Mucosa of stomach (tissue), 1 donor: Measurements from ENCODE around the gene BID.

Experiments used
- H3K27me3 ChIP-seq: one replicate; pipeline ENCODE4 v1.7.0; 2013; ENCODE audit warnings: mild to moderate bottlenecking, low read length; ENCODE audit not compliant: control insufficient read depth, insufficient read depth
- H3K36me3 ChIP-seq: one replicate; pipeline ENCODE4 v1.7.0; 2013; ENCODE audit warnings: low read length; ENCODE audit not compliant: control insufficient read depth, insufficient read depth
- H3K4me1 ChIP-seq: one replicate; pipeline ENCODE4 v1.7.0; 2013; ENCODE audit warnings: mild to moderate bottlenecking, low read length; ENCODE audit not compliant: control insufficient read depth, insufficient read depth
- H3K4me3 ChIP-seq: one replicate; pipeline ENCODE4 v1.7.0; 2013; ENCODE audit warnings: low read length
- H3K9ac ChIP-seq: one replicate; pipeline ENCODE4 v1.7.0; 2013; ENCODE audit warnings: mild to moderate bottlenecking, low read length, moderate library complexity
- H3K9me3 ChIP-seq: one replicate; pipeline ENCODE4 v1.7.0; 2013; ENCODE audit warnings: mild to moderate bottlenecking, low read length, moderate library complexity; ENCODE audit not compliant: control insufficient read depth
- donor health status: Pancreatic carcinoma.

The BID gene

DNA sequence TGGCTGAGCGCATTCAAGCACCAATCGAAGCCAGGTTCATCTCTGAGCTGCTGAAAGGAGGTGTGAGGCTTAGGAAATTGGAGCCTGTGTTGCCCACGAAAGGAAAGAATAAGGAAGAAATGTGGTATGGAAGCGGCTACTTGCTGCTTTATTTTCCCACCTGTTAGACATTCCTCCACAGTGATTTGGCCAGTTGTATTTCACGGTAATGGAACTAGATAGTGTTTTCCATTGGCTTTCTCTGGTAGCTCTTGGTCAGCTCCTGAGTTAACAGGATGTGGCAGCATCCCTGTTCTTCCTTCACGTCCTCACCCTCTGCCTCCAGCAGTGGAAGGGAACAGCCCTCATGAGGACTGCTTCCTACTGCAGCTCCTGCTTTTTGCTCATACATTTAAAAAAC is 44.7 kb downstream of the BID start:
- H3K4me1 ChIP-seq = peaks cover 10% of the 10 kb centered on the region
- H3K9ac ChIP-seq = no peak overlapping the region
- no peaks in the 10 kb centered on the region for H3K27me3 ChIP-seq
- no peaks in the 10 kb centered on the region for H3K9me3 ChIP-seq
- H3K4me3 ChIP-seq = no peak overlapping the region
- H3K36me3 ChIP-seq = no peaks in the 10 kb centered on the region

DNA sequence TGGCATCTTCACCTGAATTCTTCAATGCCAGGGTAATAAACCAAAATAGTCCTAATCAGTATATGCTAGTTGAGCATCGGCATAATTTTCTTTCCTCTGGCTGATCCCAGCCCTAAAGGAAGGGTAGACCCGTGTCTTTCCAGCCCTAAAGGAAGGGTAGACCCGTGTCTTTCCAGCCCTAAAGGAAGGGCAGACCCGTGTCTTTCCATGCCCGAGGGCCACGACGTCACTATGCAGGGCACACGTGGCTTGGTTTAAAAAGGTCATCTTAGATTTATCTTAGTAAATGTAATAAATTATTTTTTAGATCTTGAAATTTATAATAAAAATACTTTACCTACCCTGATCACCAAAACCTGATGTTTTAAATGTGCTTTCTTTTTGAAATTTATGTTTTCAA is 45.5 kb downstream of the BID start:
- no peaks in the 10 kb centered on the region for H3K36me3 ChIP-seq
- no peaks in the 10 kb centered on the region for H3K27me3 ChIP-seq
- no peak overlapping the region for H3K9ac ChIP-seq
- H3K4me3 ChIP-seq = no peak overlapping the region
- no peaks in the 10 kb centered on the region for H3K9me3 ChIP-seq
- H3K4me1 ChIP-seq = peaks cover 10% of the 10 kb centered on the region

DNA sequence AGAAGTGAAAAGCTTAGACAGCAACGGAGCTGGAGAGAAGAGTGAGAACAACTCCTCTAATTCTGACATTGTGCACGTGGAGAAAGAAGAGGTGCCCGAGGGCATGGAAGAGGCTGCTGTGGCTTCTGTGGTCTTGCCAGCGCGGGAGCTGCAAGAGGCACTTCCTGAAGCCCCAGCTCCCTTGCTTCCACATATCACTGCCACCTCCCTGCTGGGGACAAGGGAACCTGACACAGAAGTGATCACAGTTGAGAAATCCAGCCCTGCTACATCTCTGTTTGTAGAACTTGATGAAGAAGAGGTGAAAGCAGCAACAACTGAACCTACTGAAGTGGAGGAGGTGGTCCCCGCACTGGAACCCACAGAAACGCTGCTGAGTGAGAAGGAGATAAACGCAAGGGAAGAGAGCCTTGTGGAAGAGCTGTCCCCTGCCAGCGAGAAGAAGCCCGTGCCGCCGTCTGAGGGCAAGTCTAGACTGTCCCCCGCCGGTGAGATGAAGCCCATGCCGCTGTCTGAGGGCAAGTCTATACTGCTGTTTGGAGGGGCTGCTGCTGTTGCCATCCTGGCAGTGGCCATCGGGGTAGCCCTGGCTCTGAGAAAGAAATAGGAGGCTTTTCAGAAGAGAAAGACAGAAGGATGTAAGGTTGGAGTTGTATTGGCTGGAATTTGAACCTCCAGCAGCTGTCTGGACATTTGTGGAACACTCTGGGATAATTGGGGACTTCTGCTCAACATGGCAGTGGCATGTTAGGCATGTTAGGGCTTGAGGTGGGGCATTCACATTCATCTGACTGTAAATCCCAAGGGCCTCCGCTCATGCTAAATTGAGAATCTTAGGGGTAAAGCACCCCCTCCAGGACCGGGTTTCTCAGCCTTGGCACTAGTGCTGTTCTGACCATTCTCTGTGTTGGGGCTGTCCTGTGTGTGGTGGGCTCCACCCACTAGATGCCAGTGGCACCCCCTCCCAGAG is 47.1 kb downstream of the BID start:
- H3K4me1 ChIP-seq = peaks cover 10% of the 10 kb centered on the region
- H3K36me3 ChIP-seq = no peaks in the 10 kb centered on the region
- no peak overlapping the region for H3K9ac ChIP-seq
- no peaks in the 10 kb centered on the region for H3K9me3 ChIP-seq
- H3K27me3 ChIP-seq = no peaks in the 10 kb centered on the region
- no peak overlapping the region for H3K4me3 ChIP-seq

DNA sequence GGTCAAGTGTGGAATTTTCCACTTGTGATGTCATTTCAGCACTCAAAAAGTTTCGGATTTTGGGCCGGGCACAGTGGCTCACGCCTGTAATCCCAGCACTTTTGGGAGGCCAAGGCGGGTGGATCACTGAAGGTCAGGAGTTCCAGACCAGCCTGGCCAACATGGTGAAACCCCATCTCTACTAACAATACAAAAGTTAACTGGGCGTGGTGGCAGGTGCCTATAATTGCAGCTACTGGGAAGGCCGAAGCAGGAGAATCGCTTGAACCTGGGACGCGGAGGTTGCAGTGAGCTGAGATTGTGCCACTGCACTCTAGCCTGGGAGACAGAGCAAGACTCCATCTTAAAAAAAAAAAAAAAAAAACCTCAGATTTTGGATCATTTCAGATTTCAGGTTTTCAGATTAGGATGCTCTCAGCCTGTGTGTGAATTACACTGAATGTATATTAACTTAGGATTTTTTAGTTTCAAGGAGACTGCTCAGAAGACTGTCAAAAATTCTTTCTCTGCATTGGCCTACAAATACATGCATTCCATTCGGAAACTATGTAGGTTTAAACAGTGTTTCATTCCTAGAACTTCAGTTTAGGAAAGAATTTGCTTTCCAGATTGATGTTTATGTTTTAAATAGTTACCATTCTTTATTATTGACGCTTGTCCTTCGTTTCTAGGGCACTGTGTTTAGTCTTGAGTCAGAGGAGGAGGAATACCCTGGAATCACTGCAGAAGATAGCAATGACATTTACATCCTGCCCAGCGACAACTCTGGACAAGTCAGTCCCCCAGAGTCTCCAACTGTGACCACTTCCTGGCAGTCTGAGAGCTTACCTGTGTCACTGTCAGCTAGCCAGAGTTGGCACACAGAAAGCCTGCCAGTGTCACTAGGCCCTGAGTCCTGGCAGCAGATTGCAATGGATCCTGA is 48.0 kb downstream of the BID start:
- Histone ChIP-seq H3K4me3 (no peak overlapping the region), H3K9ac (no peak overlapping the region), H3K27me3 (no peaks in the 10 kb centered on the region), H3K9me3 (no peaks in the 10 kb centered on the region), H3K36me3 (no peaks in the 10 kb centered on the region), H3K4me1 (peaks cover 10% of the 10 kb centered on the region)

DNA sequence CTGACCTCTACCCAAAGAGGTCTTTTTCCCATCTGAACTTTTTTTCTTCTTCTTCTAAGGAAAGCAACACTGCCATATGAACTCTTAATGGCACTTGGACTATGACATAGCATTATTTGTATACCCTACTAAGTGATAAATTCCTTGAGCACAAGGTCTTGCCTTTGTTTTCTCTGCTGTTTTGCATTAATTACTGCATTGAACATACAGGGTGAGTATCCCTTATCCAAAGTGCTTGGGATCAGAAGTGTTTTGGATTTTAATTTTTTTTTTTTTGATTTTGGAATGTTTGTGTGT is 48.8 kb downstream of the BID start:
- Histone ChIP-seq H3K27me3 (no peaks in the 10 kb centered on the region), H3K4me1 (peaks cover 10% of the 10 kb centered on the region), H3K9ac (no peak overlapping the region), H3K9me3 (no peaks in the 10 kb centered on the region), H3K36me3 (no peaks in the 10 kb centered on the region), H3K4me3 (no peak overlapping the region)

DNA sequence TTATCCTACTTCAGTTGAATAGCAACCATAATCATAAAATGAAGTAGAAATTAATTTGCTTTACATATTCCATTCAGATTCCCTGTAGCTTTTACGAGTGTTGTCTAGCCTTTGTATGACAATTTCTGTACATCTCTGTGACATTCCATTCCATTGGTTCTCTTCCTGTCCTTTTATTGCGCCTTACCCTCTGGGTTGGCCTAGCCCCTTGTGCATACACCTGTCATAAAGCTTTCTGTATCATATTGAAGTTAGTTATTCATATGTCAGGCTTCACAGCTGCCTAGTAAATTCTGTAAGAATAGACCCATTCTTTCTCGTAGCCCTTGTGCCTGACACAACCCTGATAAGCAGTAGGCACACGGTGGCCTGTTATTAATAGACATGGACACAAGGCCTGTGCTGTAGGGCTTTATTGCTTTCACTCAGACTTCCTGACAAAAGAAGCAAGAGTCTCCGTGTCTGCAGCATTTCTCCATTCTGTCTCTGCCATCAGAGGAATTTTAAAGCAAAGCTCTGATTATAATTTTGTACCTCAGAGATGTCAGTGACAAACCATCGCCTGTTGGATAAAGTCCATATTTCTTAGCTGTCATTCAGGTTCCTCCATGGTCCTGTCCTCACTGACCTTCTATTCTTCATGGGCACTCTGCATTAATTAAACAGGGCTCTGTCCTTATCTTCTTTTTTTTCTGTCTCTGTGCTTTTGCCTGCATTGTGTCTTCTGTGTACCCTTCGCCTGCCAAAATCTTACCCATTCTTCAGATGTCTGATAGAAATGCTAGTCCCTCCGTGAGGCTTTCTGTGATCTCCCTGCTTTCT is 49.4 kb downstream of the BID start:
- no peak overlapping the region for H3K9ac ChIP-seq
- H3K4me1 ChIP-seq = peaks cover 10% of the 10 kb centered on the region

DNA sequence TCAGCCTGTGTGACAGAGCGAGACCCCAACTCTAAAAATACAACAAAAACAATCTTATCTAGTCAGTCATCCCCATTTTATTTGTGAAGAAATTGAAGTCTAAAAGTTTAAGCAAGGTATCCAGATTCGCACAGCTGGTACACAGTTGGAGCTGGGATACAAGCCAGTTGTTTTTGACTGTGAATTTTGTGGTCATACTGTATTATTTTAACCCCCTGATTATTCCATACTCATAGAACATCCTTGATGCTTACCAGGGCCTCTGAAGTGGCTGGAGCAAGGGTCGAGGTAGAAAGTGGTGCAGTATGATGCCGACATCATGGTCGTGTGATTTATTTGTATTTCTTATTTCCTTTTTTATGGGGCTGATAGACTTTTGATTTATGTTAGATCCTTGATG is 50.0 kb downstream of the BID start:
- no peaks in the 10 kb centered on the region for H3K9me3 ChIP-seq
- H3K4me1 ChIP-seq = peaks cover 10% of the 10 kb centered on the region
- H3K4me3 ChIP-seq = no peak overlapping the region
- H3K9ac ChIP-seq = no peak overlapping the region
- no peaks in the 10 kb centered on the region for H3K27me3 ChIP-seq
- no peaks in the 10 kb centered on the region for H3K36me3 ChIP-seq

More for the DNA sequence above, 49.4 kb downstream of the BID start:
- Histone ChIP-seq H3K4me3 (no peak overlapping the region), H3K36me3 (no peaks in the 10 kb centered on the region), H3K9me3 (no peaks in the 10 kb centered on the region), H3K27me3 (no peaks in the 10 kb centered on the region)

DNA sequence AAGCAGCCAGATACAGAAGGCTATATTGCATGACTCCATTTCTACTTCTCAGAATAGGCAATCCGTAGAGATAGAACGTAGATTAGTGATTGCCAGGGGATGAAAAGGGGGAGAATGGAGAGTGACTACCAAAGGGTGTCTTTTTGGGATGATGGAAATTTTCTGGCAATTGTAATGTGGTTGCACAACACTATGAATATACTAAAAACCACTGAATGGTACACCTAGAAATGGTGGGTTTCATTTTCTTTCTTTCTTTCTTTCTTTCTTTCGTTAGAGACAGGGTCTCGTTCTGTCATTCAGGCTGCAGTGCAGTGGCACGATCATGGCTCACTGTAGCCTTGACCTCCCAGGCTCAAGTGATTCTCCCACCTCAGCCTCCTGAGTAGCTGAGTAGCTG is 54.4 kb downstream of the BID start:
- Histone ChIP-seq H3K9me3 (no peaks in the 10 kb centered on the region), H3K4me1 (peaks cover 3% of the 10 kb centered on the region), H3K36me3 (no peaks in the 10 kb centered on the region), H3K27me3 (no peaks in the 10 kb centered on the region), H3K9ac (no peak overlapping the region), H3K4me3 (no peak overlapping the region)

DNA sequence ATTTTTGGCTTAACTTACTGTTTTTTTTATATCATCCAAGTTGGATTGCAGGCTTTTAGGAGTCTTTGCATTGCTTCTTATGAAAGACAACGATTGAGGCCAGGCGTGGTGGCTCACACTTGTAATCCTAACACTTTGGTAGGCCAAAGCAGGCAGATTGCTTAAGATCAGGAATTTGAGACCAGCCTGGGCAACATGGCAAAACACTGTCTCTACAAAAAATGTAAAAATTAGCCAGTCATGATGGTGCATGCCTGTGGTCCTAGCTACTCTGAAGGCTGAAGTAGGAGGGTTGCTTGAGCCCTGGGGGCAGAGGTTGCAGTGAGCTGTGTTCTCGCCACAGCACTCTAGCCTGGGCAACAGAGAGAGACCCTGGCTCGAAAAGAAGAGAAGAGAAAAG is 56.6 kb downstream of the BID start:
- no peaks in the 10 kb centered on the region for H3K27me3 ChIP-seq
- H3K4me3 ChIP-seq = no peak overlapping the region
- H3K9ac ChIP-seq = no peak overlapping the region
- no peaks in the 10 kb centered on the region for H3K9me3 ChIP-seq
- no peaks in the 10 kb centered on the region for H3K4me1 ChIP-seq
- no peaks in the 10 kb centered on the region for H3K36me3 ChIP-seq

DNA sequence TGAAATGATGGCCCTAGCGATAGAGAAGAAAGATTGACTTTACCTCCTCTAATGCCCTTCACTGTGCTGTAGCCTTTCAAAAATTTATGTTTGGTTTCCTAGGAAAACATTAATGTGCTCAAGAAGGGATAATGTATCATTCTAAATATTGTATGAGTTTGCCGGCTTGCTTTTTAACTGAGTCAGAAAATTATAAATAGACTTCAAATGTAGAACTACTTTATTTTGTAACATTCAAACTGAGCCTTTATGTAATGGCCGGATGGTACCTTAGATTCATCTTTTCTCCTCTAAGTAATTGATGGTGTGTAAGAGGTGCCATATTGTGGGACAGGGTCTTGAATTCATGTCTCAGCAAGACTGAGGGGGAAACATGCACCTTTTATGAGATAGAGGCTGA is 57.7 kb downstream of the BID start:
- no peak overlapping the region for H3K9ac ChIP-seq
- no peaks in the 10 kb centered on the region for H3K36me3 ChIP-seq
- no peaks in the 10 kb centered on the region for H3K4me1 ChIP-seq
- H3K27me3 ChIP-seq = no peaks in the 10 kb centered on the region
- H3K4me3 ChIP-seq = no peak overlapping the region
- H3K9me3 ChIP-seq = no peaks in the 10 kb centered on the region

DNA sequence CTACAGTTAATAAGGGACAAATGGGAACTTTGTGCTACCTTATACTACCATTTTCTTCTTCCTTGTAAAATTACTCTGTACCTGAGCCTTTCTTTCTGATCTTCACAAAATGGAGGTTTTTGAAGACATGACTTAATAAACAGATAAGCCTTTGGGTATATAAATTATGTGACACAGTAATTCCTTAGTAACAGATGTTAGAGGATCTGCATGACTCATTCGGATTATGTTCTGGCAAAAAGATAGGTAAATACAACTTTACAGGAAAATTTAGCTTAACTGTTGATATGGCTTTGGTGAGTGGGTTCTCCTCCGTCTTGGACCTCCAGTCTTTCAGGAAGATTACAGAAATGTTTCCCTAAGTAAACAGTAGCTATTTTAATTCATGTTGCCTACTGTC is 61.8 kb downstream of the BID start:
- Histone ChIP-seq H3K4me3 (no peak overlapping the region), H3K4me1 (no peaks in the 10 kb centered on the region), H3K27me3 (no peaks in the 10 kb centered on the region), H3K36me3 (no peaks in the 10 kb centered on the region), H3K9me3 (no peaks in the 10 kb centered on the region), H3K9ac (no peak overlapping the region)
